HUDEP-2 (cell line): Measurements from ENCODE around the gene GBA3.

Experiments
- DNase-seq, 76 experiments: peaks; one replicate each; lab custom pipeline; 2025; ENCODE audit not compliant: unreplicated experiment in 76 of 76; lab: John Stamatoyannopoulos, UW

GBA3 gene

DNA sequence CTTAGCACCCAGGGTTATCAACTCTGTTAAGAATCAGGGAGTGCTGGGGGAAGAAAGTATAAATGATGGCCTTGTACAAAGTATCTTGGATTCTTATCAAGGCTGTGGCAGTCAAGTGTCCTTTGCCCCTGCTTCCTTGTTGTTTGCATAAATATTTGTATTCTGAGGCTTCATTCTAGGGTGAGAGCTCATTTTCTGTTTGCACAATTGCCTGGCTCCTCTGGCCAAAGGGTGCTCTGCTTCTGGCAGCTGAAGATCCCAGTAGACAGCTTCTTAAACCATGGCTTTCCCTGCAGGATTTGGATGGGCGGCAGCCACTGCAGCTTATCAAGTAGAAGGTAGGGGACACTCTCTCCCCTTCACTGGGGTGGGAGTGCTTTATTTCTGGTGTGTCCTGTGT lies at the start of gene GBA3:
TSS of gene GBA3 (plus strand) at position 202 of the 400 bp plus-strand sequence.
- DNase-seq, result no peak

DNA sequence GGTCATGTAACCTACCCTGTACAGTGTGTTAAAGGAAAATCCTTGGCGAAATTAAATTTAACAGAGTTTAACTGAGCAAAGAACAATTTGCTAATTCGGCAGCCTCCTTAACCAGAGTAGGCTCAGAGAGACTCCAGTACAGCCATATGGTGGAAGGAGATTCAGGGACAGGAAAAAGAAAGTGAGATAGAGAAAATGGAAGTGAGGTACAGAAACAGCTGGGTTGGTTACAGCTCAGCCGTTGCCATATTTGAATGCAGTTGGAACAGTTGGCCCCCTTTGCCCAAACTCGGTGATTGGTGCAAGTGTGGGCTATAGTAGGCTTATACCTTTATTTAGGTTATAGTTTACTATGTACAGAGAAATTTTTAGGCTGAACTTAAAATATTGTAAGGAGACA lies 48.8 kb upstream of the GBA3 start:
- no peak for DNase-seq

DNA sequence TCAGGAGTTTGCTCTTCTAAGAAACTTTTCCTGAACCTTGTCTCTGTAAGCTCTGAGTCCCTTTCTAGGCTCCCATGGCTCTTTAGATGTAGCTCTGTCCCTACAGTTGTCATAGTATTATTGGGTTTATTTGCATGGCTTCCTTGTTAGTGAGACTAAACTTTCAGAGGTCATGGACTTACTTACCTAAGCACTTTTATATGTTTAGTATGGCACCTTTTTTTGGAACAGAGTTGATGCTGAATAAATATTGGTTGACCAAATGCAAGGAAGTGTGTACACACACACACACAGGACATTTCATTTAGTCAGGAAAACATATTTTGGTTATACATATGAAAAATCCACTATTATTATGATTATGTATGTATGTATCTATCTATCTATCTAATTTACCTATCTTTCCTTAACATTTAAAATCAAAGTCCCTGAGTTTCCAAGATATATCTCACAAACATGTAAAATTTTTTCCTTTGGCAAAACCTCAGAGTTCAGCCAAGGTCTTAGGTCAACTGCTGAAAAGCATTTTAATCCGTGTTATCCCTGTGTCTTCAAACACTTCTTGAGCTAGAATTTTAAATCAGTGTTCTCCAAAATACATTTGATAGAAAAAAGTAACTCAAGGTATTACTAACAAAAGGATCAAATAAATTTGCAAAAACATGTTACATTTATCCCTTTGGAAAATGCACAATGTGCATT lies 47.1 kb upstream of the GBA3 start:
- no peak for DNase-seq

DNA sequence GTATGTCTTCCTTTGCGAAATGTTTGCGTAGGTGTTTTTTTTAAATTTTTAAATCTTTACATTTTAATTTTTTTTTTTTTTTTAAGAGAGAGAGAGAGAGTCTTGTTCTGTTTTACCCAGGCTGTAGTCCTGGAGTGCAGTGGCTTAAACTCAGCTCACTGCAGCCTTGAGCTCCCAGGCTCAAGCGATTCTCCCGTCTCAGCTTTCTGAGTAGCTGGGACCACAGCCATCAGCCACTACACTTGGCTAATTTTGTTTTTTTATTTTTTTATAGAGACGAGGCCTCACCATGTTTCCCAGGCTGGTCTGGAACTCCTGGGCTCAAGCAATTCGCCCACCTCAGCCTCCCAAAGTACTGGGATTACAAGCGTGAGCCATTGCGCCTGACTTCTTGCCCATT lies 43.7 kb upstream of the GBA3 start:
- no peak for DNase-seq

DNA sequence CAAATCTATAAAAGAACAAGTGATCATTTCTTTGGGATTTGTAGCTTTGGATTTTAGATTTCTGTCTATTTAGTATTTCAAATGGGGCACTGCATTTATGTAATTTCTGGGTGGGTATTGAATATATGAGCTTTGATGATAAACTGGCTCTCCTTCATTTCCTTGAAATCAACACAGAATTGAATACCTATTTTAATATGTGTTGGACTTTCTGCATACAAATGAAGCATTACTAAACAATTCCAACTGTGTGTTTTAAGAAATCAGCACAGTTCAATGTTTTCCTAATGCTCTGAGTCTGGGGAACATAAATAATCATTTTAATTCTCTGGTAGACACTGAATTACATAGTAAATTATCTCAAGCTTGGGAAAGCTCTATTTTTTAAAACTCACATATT lies 42.0 kb upstream of the GBA3 start:
- DNase-seq, result no peak

DNA sequence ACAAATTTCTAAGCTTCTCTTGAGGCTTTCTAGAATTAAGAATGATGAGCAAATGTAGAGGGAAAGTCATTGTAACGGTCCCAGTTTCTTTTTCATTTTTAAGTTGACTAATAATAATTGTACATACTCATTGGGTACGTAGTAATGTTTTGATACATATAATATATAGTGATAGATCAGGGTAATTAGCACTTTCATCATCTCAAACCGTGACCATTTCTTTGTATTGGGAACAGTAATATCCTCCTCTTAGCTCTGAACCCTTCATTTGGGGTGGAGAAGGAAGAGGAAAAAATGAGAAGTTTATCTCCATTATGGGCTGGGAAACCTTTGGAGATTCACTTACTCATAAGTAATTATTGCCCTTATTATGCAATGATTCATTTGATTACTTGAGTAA lies 39.0 kb upstream of the GBA3 start:
- DNase-seq, result no peak

DNA sequence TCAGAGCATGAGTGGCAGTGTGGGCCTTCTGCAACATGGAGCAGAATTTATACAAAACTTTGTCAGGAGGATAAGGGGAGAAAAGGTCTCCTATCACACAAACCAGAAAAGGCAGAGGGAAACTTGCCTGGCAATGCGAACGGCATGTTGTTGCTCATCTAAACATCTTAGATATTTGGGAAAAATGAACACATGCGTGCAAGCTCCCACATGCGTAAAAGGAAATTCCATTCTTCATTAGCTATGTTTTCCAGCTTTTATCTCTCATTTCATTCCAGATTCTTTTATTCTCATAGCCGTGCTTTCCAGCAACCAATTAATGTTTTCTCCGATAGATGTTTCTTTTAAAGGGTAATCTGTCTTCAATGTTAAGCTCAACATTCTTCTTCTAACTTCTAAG lies 31.3 kb upstream of the GBA3 start:
- DNase-seq, result no peak

DNA sequence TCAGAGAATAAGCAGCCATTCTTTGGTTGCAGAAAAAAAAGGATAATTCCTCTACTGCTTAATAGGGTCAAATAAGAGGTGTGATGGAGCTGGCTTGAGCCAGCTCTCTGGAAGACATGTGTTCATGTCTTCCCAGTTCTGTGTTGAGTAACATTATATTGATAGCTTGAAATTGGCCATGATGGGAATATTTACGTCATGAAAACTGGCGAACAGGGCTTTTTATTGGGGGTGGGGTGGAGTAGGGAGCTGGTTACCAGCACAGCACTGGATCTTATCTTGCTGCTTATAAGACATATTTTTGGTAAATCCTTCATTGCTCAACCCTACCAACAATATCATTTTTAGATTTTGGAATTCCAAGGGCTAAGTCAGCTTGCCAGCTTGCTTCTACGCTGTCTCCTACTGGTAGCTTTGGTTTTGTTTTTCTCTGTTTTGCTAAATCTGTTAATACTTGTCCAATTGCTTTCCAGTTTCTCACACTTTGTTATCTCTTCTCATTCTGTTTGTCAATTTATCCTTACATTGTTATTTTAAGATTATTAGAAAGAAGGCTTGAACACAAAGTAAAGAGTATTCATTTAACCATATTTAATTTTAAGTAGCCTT lies 25.3 kb upstream of the GBA3 start:
- no peak for DNase-seq

DNA sequence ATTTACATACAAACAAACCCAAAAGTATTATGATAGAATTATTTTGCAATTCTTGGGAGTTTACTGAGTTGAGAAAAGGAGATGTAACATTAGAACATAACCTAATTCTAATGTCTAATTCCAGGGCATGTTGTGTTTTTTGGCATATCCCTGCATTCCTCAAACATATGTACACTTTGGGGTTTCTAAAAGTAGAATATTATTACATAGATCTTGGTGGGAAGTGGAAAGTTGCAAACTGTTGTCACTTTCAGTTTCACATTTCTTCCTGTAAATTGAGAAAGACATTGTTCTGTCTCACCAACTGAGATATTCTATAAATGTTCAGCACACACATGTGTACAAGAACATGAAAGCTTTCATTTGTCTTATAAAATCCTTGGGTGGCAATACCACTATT lies 24.4 kb upstream of the GBA3 start:
- no peak for DNase-seq

DNA sequence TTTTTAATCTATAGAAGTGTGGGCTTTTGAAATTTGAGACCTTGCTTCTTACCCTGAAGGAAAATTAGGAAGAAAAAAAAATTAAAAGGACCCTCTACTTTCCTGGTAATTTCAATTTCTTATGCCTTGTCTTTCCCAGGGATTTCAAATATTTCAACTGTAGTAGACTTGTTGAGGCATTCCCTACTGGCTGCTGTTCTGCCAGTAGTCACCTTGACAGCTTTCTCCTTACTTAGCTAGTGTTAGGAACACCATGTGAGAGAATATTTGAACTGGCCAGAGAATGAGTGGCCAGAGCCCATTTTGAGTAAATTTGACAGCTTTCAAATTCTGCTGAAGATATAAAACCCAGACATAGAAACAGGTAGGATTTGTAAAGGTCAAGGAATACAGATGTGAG lies 24.0 kb upstream of the GBA3 start:
- DNase-seq, result no peak

DNA sequence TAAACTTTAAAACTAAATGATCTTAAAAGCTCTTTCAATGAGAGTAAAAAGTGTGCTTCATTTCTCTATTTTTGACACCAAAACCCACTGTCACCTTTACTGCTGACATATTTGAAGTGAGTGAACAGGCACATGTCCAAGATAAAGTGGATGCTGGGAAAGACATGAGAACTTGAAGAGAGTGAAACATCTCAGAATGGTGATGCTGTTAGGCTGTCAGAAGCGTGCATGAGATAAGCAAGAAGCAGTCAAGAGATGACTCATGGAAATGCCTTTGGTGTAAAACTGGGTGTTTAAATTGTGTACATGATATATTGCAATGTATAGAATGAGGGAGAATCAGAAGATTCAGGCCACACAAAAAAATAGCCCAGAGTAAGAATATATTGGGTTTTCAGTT lies 21.8 kb upstream of the GBA3 start:
- peak in 1 of 76 experiments; percentile 3 for DNase-seq

DNA sequence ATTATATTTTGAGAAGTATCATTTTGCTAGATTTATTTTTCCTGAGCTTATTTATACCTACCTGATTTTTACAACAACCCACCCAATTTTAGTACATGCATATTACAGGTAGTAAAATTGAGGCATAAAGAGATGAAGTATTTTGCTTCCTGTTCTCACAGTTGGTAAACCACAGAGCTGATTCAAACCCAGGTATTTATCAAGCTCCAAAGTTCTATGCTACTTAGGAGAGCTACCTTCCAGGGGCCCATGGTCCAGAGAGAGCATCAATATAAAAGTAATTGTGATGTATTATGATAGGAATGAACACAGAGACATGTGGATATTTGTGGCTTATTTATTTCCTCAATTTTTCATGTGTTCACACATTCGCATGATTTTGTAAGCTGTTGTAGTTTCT lies 20.2 kb upstream of the GBA3 start:
- no peak for DNase-seq

DNA sequence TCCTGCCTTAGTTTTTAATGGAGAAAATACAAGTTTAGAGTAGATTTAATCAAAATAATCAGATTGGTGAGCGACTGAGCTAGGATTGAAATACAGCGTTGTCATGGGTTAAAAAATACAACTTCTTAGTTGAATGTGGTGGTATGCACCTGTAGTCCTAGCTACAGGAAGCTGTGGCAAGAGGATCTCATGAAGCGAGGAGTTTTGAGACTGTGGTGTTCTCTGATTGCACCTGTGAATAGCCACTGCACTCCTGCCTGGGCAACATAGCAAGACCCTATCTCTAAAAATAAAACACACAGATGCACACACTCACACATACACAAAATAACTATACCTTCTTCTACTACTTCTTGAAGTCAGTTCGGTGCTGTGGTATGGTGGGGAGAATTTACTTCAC lies 19.8 kb upstream of the GBA3 start:
- no peak for DNase-seq

DNA sequence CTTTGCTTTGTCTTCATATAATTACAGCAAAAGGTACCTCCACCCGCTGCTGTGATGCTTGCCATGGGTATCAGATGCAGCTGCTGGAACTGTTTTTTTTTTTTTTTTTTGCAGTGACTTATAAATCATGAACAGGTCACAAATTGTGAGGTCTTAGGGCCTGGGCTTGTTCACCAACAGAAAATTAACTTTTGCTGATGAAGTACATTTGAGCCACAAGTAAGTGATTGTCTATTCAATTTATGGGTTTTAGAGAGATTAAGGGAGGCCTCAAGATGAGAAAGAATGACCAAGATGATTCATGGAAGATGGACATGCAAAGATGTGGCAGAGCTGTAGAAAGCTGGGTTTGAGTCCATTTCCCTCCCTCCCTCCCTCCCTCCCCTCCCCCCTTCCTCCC lies 18.0 kb upstream of the GBA3 start:
- no peak for DNase-seq

DNA sequence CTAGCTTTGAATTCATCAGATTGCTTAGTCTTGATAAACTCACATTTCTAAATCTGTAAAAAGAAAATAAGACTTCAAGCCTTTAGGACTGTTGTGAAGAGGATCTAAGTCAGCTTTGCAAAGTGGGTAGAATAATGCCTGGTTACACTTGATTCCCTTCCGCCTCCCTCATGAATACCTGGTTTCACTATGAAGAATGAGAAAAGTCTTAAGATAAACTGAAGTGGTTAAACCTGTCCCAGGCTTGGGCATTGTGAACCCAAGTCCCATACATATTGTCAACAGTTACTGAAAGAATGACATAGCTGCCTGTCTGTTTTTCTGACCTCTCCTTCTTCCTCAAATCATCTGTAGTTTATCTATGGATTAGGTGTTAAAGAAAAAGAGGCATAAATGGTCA lies 16.7 kb upstream of the GBA3 start:
- no peak for DNase-seq

DNA sequence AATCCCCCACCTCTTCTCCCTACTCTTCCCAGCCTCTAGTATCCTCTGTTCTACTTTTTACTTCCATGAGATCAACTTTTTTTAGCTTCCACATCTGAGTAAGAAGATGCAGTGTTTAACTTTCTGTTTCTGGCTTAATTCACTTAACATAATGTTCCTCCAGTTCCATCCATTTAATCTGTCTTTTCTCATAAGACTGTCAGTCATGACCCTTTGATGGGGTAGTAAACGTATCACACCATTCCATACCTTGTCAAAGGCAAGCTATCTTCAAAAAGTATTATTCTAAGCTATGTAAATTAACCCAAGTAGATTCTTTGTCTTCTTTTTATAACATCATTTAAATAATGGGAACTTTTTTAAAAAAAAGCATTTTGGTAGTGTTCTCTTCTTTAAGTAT lies 15.0 kb upstream of the GBA3 start:
- no peak for DNase-seq

DNA sequence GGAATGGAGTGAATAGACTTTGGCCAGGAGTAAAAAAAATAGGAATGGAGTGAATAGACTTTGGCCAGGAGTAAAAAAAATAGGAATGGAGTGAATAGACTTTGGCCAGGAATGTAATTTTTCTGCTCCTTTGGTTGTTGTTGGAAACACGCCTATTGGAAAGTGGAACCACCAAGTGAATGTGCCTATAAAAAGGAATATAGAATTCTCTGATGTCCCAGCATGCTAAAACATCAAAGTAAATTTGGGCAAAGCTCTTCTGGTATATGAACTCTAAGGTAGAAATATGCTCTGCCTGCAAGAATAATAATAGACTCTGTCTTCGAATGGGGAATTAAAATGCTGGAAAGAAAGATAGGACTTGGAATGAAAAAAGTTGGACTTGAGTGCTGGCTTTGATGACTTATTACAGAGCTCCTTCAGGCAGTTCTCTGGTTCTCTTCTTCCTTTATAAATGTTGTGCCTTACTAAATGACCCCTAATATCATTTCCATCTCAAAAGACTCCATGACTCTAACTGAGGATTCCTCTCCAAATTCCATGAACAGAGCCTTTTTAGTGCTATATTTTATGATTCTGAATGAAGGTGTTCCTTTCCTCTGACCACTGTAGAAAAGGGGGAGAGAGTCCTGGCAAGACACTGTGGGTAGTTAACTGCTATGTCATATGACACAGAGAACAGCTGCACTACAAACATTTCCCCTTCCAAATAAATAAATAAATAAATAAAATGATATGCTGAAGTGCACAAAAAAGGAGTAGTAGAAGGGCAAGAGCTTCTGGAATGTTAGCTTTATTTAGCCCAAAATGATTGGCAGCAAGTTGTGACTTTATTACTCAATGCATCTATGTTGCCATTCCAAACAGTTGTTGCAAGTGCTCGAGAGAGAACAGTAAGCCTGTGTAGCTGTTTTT lies 13.5 kb upstream of the GBA3 start:
- DNase-seq, result no peak

DNA sequence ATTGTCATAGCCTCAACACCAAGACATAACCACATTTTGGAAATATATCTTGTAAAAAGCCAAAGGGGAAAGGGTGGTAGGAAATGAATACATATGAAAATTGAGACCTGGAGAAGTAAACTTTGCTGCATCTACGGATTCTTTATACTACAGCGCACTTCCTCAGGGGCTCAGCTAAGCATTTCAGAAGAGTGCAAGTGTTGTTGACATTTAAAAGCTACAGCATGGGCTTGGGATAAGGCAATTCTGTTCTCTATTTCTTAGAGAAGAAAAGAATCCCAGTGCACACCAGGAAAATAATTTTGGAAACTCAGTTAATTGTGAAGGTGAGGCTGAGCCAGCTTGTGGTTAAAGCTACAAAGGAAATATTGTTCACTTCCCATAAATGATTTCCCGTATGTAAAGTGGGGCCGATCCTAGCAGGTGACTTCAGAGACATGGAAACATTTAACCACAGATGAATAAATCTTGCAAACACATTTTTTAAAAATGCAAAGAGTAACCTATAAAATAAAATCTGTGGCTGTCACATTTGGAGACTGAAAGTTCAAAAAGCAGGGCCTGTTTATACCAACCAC lies 12.6 kb upstream of the GBA3 start:
- DNase-seq, result no peak

DNA sequence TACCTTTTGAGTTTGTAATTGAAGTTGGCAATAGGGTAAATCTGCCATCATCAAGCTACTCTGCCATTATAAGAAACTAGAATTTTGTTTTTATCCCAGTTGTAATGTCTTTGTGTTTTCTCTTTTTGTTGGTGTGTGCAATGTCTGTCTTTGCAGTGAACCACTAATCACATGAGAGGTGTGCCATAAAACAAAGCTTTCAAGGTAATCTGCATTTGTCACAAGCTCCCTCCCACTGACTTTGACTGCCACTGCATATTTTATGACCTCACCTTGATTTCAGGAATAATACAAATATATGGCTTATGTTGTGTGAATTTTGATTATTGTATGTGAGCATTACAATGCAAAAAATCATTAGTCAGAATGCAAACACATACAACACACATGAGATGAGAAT lies 9.0 kb upstream of the GBA3 start:
- DNase-seq, result no peak

DNA sequence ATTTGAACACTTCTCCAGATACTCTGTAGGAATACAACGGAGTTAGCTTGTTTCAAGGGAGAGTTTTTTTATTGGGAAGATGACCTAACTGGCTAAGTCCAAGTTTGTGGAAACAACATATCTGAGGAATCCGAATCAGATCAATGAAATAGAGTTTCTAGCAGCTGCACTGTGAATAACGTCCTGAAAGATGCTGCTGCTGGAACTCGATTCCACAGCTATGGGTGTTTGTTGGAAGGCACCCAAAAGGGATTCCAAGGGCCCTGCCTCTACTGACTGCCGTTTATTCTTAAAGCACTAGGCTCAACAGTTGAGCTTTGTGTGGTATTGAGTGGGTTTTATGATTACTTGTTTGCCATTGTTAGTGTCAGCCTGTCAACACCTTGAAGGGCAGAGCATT lies 6.6 kb upstream of the GBA3 start:
- DNase-seq, result no peak

DNA sequence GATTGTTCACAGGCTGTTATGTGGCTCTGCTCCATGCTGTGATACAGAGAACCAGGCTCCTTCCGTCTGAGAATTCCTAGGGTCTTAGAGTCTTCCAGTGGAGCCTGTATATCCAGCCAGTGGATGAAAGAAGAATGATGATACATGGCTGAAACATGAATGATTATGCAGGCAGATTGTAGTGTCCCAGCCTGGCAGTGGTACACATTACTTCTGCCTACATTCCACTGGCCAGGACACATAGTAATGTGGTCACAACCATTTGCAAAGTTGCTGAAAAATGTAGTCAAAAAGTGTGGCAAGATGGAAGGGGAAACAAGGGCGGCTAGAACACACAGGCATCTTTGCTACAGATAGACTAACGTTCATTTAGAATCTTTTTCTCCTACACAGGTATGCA lies 4.5 kb upstream of the GBA3 start:
- DNase-seq, result no peak

DNA sequence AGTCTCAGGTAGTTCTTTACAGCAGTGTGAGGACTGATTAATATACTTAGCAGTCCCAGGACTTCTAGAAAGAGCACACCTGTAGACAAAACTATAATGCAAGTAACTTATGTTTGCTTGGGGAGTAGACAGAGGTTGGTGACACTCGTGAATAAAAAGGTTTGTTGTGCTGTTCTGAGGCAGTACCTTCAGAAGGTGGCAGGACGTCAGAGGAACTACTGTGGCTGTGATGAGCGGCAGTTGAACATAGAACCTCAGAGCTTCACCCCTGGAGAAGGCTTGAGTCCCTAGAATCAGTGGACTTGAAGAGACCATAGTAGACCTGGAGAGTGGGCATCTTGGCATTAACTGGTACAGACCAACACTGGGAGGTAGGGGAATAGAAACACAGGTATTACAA lies 3.3 kb upstream of the GBA3 start:
- no peak for DNase-seq
